Naive B cell (primary cell): ENCODE data around the gene OARD1. TPM values are rescaled to one million over a fixed set of nuclear protein-coding genes. Genes with fewer than 3 reads are reported as not detected.

Experiments
- ATAC-seq, 2 donors: fragments of 150-1000 bp; cut with Tn5 transposase; 2 replicates each; pipeline ENCODE4 v1.10.0; 2021; ENCODE audit warnings: low read depth in 2 of 2, mild to moderate bottlenecking in 2 of 2, moderate library complexity in 2 of 2
- DNase-seq: peaks from one replicate; pipeline ENCODE4 v3.0.0; 2022
- H3K27ac Mint-ChIP-seq, 6 donors: one replicate each; pipeline ENCODE4 v1.8.0; 2020 to 2022; ENCODE audit warnings: mild to moderate bottlenecking in 6 of 6, mixed read lengths in 6 of 6, moderate library complexity in 5 of 6, inconsistent platforms in 2 of 6
- H3K27me3 Mint-ChIP-seq, 3 donors: one replicate each; pipeline ENCODE4 v1.8.0; 2021 to 2022; ENCODE audit warnings: mixed read lengths in 3 of 3, mild to moderate bottlenecking in 1 of 3
- H3K36me3 Mint-ChIP-seq, 2 donors: one replicate each; pipeline ENCODE4 v1.8.0; 2020 to 2022; ENCODE audit warnings: mixed read lengths in 2 of 2, inconsistent platforms in 1 of 2, mild to moderate bottlenecking in 1 of 2
- H3K4me1 Mint-ChIP-seq, 3 donors: one replicate each; pipeline ENCODE4 v1.8.0; 2020 to 2022; ENCODE audit warnings: mixed read lengths in 3 of 3, inconsistent platforms in 1 of 3, mild to moderate bottlenecking in 1 of 3, moderate library complexity in 1 of 3
- H3K4me3 Mint-ChIP-seq, 8 donors: one replicate each; pipeline ENCODE4 v1.8.0; 2020 to 2022; ENCODE audit warnings: mild to moderate bottlenecking in 8 of 8, mixed read lengths in 8 of 8, moderate library complexity in 8 of 8, inconsistent platforms in 2 of 8
- H3K9me3 Mint-ChIP-seq, 7 donors: one replicate each; pipeline ENCODE4 v1.8.0; 2020 to 2022; ENCODE audit warnings: mixed read lengths in 7 of 7, mild to moderate bottlenecking in 5 of 7, inconsistent platforms in 2 of 7, moderate library complexity in 1 of 7
- polyA plus RNA-seq, 6 donors: library from polyadenylated mRNA; unstranded; fragments of 300-500 nt; fragmentation: Illumina TruSeq; gene quantifications; one replicate each; pipeline ENCODE4 v1.2.3, GENCODE V29; 2021; ENCODE audit warnings: low read depth in 6 of 6

Gene OARD1
- polyA plus RNA-seq, 6 donors from 2014 or later: 45.8 to 70.6 (median 62.6) TPM

GRCh38 chr6:41039060-41039998, 32.8 kb downstream of the OARD1 start, which contains the start of gene UNC5CL:
TSS of gene UNC5CL (minus strand) at chr6:41039221. CDS start at chr6:41035074, 4,147 bp downstream.
- peak within 1 kb of the TSS in 1 of 8 donors; percentile 66 for H3K4me3 Mint-ChIP-seq
- H3K9me3 Mint-ChIP-seq: no peaks in the 10 kb centered on the region
- H3K27me3 Mint-ChIP-seq: no peaks in the 10 kb centered on the region
- H3K27ac Mint-ChIP-seq: peak within 1 kb of the TSS in 3 of 6 donors; percentile 49 to 57 (median 54)
- peak; percentile 20 for DNase-seq
- peaks cover 0 to 4% (median 0%) of the 10 kb centered on the region in 3 donors for H3K4me1 Mint-ChIP-seq
- H3K36me3 Mint-ChIP-seq: peaks cover 0 to 8% of the 10 kb centered on the region in 2 donors
- peak; percentile 55 to 71 for ATAC-seq

GRCh38 chr6:41038205-41038604, 34.0 kb downstream of the OARD1 start:
- no peak for DNase-seq
- no peaks in the 10 kb centered on the region for H3K27me3 Mint-ChIP-seq
- peak overlapping the region in 1 of 6 donors; percentile 54 for H3K27ac Mint-ChIP-seq

GRCh38 chr6:41037107-41037900, 34.9 kb downstream of the OARD1 start:
- H3K27ac Mint-ChIP-seq: peak overlapping the region in 1 of 6 donors; percentile 94
- H3K4me3 Mint-ChIP-seq: no peak overlapping the region
- H3K4me1 Mint-ChIP-seq: peaks cover 0 to 4% (median 0%) of the 10 kb centered on the region in 3 donors
- no peaks in the 10 kb centered on the region for H3K9me3 Mint-ChIP-seq
- H3K27me3 Mint-ChIP-seq: no peaks in the 10 kb centered on the region
- H3K36me3 Mint-ChIP-seq: peaks cover 0 to 8% of the 10 kb centered on the region in 2 donors
- no peak for DNase-seq
- no peak for ATAC-seq

More at GRCh38 chr6:41038205-41038604, 34.0 kb downstream of the OARD1 start:
- Mint-ChIP-seq H3K4me3 (no peak overlapping the region), H3K9me3 (no peaks in the 10 kb centered on the region), H3K4me1 (peaks cover 0 to 4% (median 0%) of the 10 kb centered on the region in 3 donors), H3K36me3 (peaks cover 0 to 8% of the 10 kb centered on the region in 2 donors)
- no peak for ATAC-seq

- DNase-seq (no peak), ATAC-seq (no peak)
- peaks cover 0 to 3% of the 10 kb centered on the region in 2 donors for H3K36me3 Mint-ChIP-seq
- H3K4me1 Mint-ChIP-seq: no peaks in the 10 kb centered on the region
- no peak overlapping the region for H3K4me3 Mint-ChIP-seq
- no peaks in the 10 kb centered on the region for H3K27me3 Mint-ChIP-seq
- peak overlapping the region in 1 of 6 donors; percentile 94 for H3K27ac Mint-ChIP-seq
- H3K9me3 Mint-ChIP-seq: no peaks in the 10 kb centered on the region
Observed at GRCh38 chr6:41036601-41037000, 35.6 kb downstream of the OARD1 start.

- Mint-ChIP-seq H3K4me1 (peaks cover 0 to 1% (median 0%) of the 10 kb centered on the region in 3 donors), H3K36me3 (peaks cover 0 to 3% of the 10 kb centered on the region in 2 donors), H3K4me3 (no peak overlapping the region), H3K9me3 (no peaks in the 10 kb centered on the region), H3K27ac (no peak overlapping the region), H3K27me3 (no peaks in the 10 kb centered on the region)
- ATAC-seq (no peak), DNase-seq (no peak)
Observed at GRCh38 chr6:41036186-41036585, 36.0 kb downstream of the OARD1 start.

GRCh38 chr6:41033776-41034175, 38.4 kb downstream of the OARD1 start:
- Mint-ChIP-seq H3K4me3 (no peak overlapping the region), H3K36me3 (peaks cover 0 to 3% of the 10 kb centered on the region in 2 donors), H3K27ac (no peak overlapping the region), H3K27me3 (no peaks in the 10 kb centered on the region), H3K4me1 (peaks cover 7 to 14% (median 11%) of the 10 kb centered on the region in 3 donors), H3K9me3 (no peaks in the 10 kb centered on the region)
- DNase-seq: no peak
- no peak for ATAC-seq

GRCh38 chr6:41032830-41033229, 39.3 kb downstream of the OARD1 start:
- ATAC-seq (no peak), DNase-seq (no peak)
- Mint-ChIP-seq H3K4me1 (peaks cover 13 to 20% (median 17%) of the 10 kb centered on the region in 3 donors), H3K9me3 (no peaks in the 10 kb centered on the region), H3K4me3 (no peak overlapping the region), H3K36me3 (peaks cover 0 to 3% of the 10 kb centered on the region in 2 donors), H3K27ac (peak overlapping the region in 1 of 6 donors; percentile 37), H3K27me3 (no peaks in the 10 kb centered on the region)

- H3K27me3 Mint-ChIP-seq: no peaks in the 10 kb centered on the region
- peaks cover 23 to 29% (median 25%) of the 10 kb centered on the region in 3 donors for H3K4me1 Mint-ChIP-seq
- H3K27ac Mint-ChIP-seq: peak overlapping the region in 5 of 6 donors; percentile 2 to 85 (median 74)
- ATAC-seq (no peak), DNase-seq (no peak)
- peak overlapping the region; percentile 79 to 96 (median 87) for H3K4me3 Mint-ChIP-seq
- no peaks in the 10 kb centered on the region for H3K36me3 Mint-ChIP-seq
- no peaks in the 10 kb centered on the region for H3K9me3 Mint-ChIP-seq
Observed at GRCh38 chr6:41028561-41029412, 43.4 kb downstream of the OARD1 start.

GRCh38 chr6:41027799-41028560, 44.2 kb downstream of the OARD1 start:
- H3K27ac Mint-ChIP-seq: peak overlapping the region; percentile 3 to 96 (median 73)
- peaks cover 23 to 29% (median 25%) of the 10 kb centered on the region in 3 donors for H3K4me1 Mint-ChIP-seq
- peak; percentile 83 to 85 for ATAC-seq
- no peaks in the 10 kb centered on the region for H3K36me3 Mint-ChIP-seq
- peak overlapping the region; percentile 79 to 96 (median 87) for H3K4me3 Mint-ChIP-seq
- no peaks in the 10 kb centered on the region for H3K9me3 Mint-ChIP-seq
- DNase-seq: peak; percentile 66
- no peaks in the 10 kb centered on the region for H3K27me3 Mint-ChIP-seq

- no peak for DNase-seq
Observed at GRCh38 chr6:41027241-41027640, 44.9 kb downstream of the OARD1 start.

GRCh38 chr6:41025966-41026530, 46.1 kb downstream of the OARD1 start:
- H3K36me3 Mint-ChIP-seq: no peaks in the 10 kb centered on the region
- no peaks in the 10 kb centered on the region for H3K27me3 Mint-ChIP-seq
- DNase-seq: no peak
- H3K4me1 Mint-ChIP-seq: peaks cover 23 to 27% (median 24%) of the 10 kb centered on the region in 3 donors
- no peaks in the 10 kb centered on the region for H3K9me3 Mint-ChIP-seq
- peak overlapping the region in 1 of 6 donors; percentile 41 for H3K27ac Mint-ChIP-seq
- ATAC-seq: no peak
- H3K4me3 Mint-ChIP-seq: peak overlapping the region in 3 of 8 donors; percentile 15 to 73 (median 64)

More at GRCh38 chr6:41027241-41027640, 44.9 kb downstream of the OARD1 start:
- Mint-ChIP-seq H3K36me3 (no peaks in the 10 kb centered on the region), H3K27me3 (no peaks in the 10 kb centered on the region), H3K4me3 (peak overlapping the region; percentile 79 to 96 (median 86)), H3K27ac (peak overlapping the region in 5 of 6 donors; percentile 10 to 96 (median 69)), H3K4me1 (peaks cover 23 to 29% (median 25%) of the 10 kb centered on the region in 3 donors), H3K9me3 (no peaks in the 10 kb centered on the region)
- ATAC-seq: no peak
